HG02678 (cell line): Measurements from ENCODE around the gene PSMA7.

Source experiments
- ATAC-seq: cut with Tn5 transposase; IDR thresholded peaks from one replicate; pipeline ENCODE4 v1.9.1; 2021; ENCODE audit warnings: mild to moderate bottlenecking, moderate library complexity; ENCODE audit not compliant: unreplicated experiment

Gene PSMA7

DNA sequence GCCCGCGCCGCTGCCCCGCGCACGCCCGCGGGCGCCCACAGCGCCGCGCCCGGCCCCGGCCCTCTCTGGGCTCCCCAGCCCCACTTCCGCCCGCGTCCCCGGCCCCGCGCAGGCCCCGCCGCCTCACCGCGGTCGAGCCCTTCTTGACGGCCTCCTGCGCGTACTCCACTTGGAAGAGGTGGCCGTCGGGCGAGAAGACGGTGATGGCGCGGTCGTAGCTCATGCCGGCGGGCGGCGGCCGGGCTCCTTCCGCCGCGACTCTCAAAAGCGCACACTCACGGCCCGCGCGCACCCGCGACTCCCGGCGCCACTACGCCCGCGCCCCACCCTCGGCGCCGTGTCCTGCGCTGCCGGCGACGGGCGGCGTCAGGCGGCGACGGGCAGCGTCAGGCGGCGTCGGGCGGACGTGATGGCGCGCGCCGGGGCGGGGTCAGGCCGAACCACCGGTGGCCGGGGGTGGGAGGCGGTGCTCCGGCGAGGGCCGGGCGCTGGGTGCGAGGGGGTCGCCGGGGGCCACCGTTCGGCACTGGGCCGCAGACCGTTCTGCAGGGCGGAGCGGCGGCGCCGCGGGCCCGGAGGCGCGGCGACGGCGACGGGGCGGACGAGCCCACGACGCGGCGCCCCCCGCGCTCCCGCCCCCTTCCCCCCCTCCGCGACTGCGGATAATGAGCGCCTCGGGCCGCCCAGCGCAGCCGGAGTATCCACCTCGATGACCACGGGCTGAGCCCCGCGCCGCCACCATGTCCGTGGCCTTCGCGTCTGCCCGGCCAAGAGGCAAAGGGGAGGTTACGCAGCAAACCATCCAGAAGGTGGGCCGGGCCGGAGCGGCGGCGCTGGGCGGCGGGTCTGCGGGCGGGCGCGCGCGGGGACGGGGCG lies at the start of gene PSMA7, which contains the start of gene SS18L1:
Gene PSMA7 (minus strand): TSS at position 314 of the 876 bp plus-strand sequence. CDS start 91 bp downstream, at position 223.
Gene SS18L1 (plus strand): TSS at position 689 of the 876 bp plus-strand sequence. CDS start 52 bp downstream, at position 741.
- ATAC-seq = peak; percentile 84

DNA sequence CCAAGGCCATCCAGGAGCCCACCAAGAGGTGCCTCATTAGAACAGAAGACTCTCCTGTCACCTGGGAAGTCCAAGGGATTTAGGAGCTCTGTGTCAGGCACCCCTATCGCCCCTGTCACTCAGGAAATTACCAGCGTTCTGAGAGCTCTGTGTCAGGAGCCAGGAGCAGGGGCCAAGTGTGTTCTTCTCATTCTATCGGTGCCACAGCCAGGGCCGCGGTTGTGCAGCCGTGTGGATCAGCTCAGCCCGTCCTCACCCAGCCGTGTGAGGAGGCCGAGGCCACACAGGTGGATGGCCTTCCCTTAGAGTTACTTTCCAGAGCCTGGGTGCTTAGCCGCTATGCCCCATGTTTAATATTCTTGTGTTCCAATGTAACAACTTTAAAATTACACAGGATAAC lies 49.4 kb upstream of the PSMA7 start:
- ATAC-seq = no peak

DNA sequence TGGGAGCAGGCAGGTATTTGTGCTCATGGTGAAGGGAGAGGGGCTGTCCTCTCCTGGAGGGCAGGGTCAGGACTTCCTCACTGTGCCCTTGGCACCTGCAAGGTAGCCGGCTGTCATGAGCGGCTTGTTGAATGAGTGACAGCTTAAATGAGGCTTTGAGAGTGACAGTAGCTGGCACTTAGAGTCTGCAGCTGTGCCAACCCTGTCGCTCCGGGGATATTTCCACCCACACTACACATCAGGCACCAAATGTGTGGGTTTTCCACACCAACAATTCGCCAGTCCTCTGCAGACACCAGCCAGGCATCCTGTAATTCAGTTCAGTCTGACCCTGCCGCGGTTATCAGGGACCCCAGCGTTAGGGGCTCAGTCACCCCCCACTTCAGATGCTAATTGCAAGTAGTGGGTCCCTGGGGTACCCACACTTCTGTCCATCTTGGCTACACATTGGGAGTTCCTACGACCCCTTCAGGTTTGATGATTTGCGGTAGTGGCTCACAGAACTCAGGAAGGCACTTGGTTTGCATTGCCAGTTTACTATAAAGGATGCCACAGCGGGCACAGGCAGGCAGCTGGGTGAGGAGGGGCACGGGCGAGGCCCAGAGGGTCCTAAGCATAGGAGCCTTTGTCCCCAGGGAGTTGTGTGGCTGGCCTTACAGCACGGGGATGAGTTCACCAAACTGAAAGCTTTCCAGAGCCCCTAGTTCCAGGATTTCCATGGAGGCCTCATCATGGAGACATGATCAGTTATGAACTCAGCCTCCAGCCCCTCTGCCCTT lies 48.8 kb upstream of the PSMA7 start:
- no peak for ATAC-seq

DNA sequence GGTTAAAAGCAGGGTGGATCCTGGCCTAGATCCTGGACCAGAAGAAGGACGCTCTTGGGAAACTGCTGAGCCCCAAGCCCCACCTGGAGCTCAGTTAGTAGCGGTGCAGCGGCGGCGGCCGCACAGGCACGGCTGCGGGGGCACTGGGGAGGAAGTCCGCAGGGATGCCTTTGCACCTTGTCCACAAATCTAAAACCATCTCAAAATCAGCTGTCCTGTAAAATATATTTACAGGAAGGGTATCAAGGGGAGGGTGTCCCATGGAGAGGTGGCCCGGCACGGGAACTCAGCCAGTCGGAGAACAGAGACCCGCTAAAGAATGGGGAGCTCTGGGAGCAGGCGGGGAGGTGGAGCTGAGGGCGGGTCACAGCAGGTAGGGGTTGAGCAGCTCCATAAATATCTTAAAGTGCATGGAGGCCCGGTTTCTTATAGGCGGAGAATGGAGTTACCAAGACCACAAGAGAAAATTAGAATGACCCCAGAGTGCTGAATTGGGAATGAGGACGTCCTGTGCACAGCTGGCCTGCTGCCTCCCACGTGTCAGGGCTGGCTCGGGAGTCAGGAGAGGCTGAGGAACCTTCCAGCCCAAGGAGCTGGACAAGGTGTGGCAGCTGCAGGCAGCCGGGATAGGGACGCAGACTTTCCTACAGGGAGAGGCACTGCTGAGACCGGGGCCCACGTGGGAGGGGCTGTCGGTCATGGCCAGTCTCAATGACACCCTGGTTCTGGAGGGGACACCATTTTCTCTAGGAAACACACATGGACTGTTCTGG lies 47.6 kb upstream of the PSMA7 start:
- ATAC-seq = no peak

DNA sequence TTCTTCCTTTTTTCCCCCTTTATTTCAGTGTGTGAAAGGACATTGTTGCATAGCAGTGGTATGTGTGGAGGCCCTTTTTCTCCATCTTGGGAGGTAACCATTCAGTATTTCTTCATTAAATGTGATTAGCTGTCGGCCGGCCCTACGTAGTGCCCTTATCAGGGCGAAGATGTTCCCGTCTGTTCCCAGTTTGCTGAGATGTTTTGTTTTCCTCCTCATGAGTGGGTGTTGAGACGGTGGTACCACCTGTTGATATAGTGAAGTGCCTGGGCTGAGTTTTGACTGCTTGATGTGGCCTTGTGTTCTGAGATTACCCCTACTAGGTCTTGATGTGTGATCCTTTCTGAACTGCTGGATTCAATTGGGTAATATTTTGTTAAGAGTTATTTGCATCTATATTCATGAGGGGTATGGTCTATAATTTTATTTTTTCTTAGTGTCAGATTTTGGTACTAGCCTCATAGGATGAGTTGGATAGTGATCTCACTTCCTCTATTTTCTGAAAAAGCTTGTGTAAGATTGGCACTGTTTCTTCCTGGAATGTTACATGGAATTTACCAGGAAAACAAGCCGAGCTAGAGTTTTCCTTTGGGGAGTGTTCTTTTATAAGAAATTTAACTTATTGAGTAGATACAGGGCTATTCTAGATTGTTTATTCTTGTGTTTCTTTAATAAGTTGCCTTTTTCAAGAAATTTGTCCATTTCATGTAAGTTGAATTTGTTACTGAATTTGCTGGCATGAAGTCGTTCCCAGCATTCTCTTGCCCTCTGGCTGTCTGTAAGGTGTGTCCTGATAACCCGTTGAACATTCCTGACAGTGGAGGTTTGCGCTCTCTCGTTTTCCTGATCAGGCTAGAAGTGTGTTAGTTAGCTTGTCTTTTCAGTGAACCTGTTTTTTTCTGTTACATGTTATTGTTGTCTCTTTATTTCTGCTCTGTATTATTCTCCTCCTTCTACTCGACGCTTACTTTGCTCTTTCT lies 44.0 kb upstream of the PSMA7 start:
- no peak for ATAC-seq

DNA sequence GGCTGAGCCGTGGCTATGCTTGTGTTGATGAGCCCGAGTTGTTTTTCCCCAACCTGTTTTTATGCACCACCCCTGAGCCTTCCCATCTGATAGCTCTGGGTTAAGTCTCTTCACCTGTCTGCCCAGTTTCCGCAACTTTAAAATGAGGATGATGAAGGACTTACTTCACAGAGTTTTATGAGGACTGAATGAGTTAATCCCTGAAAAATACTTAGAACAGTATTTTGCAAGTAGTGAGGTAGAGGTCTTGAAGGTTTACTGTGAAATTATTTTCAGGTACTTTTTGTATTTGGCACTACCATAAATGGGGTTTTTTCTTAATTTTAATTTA lies 42.9 kb upstream of the PSMA7 start:
- no peak for ATAC-seq

DNA sequence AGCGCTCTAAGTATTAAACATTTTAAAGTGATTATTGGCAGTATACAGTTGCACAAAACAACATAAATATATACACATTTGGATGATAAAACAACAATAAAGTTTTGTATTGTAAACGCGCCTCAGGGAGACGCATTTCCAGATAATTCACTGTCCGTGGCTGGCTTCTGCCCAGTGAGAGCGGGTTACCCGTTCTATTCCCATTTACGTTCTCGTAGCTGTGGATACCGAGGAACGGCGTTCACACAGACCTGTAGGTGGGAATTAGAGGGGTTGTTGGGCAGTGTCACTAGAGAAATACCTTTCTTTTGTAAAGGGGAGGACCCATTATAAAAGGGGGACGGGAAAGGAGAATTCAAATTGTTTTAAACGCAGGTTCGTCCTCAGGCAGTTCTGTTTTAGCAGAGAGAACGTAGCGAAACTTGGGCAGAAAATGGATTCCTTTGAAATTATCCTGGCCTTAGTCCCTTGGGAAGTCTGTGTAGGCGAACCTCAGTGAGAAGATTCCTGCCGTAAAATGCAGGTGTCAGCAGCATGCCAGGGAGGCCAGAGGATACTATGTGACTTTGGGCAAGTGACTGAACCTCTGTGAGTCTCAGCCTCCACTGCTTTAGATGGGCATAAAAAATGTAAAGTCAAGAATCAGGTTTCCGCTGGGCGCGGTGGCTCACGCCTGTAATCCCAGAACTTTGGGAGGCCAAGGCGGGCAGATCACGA lies 40.4 kb upstream of the PSMA7 start:
- ATAC-seq = no peak

DNA sequence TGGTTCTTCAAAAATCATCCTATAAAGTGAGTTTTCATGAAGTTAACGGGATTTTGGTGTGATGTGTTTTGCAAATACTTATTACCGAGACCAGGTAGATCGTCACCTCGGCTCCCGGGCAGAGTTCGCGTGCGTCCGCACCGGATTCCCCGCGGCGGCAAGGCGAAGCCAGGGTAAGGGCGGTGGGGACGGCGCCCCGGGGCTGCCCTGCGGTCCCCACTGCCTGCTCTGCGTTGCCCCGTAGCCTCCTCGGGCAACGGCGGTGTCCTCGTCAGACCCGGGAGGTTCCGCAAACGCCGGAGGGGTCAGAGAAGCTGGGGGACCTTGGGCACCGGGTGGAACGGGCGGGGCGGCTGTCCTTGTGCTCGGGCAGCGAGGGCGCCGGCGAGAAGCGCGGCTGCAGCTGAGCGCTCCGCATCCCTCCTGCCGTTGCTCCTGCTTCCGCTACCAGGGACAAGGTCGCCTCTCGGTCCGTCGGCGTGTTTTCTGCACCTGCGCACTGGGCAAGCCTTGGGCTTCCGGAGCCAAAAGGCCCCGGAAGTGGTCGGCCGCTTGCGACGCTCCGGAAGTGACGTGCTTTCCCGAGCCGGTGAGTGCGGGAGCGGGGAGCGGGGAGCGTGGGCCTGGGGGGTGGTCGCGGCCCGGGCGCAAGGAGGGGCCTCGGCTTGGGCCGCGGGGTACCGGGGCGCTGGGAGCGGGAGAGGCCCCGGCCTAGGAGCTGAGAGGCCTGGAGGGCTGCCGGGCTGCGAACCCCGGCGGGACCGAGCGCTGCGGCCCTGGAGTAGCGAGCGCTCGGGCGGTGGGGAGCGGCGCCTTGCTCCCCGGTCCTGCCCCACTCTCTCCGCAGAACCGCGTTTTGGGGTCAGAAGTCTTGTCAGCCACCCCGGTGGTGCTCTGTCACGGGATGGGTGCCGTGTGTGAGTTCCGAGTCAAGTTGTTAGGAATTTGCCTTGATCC lies 39.6 kb upstream of the PSMA7 start, which contains the start of gene MTG2:
Gene MTG2 (plus strand): TSS at position 560 of the 957 bp plus-strand sequence. CDS start 10,393 bp downstream, outside the sequence.
- ATAC-seq = peak; percentile 95

DNA sequence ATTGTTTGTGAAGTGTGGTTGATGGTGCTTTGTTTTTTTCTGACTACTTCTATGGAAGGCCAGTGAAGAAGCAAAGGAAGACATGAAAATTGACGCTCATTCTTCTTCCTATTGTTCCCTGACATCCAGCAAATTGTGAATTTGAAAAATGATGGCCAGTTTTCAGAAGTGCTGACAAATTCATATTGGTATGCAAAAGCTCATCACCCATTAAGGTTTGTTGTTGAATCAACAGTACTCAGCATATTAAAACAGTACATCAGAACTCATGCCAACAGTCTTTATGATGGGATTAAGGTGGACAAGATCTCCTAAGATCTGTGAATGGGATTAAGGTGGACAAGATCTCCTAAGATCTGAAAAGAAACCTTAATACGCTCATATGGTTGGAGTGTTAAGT lies 38.6 kb upstream of the PSMA7 start:
- no peak for ATAC-seq

DNA sequence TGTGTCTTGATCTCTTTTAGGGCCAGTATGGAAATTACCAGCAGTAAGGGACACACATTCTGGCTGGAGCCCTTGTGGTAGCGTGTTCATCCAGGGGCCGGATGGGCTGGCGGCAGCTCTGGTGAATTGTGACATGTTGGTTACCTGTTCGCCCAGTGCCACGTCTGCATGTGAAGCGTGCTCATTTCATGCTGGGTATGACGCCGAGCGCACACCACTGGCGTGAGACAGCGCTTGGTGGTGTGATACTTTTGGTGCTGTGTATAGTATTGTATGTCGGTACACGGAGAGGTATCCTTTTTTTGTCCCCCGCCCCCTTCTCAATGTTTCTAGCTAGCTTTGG lies 35.9 kb upstream of the PSMA7 start:
- ATAC-seq = no peak

DNA sequence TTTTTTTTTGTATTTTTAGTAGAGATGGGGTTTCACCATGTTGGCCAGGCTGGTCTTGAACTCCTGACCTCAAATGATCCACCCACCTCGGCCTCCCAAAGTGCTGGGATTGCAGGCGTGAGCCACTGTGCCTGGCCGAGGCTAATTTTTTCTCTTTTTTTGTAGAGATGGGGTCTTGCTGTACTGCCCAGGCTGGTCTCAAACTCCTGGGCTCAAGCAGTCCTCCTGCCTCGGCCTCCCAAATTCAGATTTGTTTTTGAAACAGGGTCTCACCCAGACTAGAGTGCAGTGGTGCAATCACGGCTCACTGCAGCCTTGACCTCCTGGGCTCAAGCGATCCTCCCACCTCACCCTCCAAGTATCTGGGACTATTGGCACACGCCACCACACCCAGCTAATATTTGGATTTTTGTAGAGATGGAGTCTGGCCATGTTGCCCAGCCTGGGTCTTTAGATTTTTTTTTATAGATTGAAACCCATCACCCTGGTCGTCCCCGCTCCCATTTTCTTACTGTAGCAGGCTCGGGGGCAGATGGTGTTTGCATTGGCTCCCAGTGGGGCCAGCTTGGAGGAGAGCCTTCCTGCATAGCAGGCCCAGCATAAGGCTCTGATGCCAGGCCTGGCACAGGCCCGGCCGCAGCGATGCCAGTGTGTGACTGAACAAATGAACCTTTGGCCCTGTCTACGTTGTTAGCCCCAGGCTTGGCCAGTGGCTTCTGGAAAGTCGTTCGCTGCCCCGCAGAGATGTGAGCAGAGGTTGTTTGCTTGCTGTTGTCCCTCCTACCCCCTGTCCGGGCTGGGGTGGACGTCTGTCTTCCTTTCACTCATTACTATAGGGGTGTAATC lies 35.3 kb upstream of the PSMA7 start:
- no peak for ATAC-seq

DNA sequence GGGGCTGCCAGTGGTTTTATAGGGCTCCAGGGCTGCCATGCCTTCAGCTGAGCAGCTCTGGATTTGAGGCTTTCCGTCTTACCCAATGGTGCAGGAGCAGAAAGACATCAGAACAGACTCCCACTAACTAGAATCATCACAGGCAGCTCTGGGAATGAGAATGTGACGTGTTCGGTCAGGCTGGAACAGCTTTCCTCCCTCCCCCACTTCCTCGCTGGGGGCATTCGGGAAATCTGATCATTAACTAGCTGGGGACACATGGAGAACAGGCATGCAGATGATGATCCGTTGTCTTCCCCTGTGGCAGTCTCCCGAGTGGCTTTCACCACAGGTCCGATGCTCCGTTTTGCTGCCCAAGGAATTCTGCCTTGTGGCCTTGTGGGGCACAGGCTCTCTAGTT lies 34.1 kb upstream of the PSMA7 start:
- no peak for ATAC-seq

DNA sequence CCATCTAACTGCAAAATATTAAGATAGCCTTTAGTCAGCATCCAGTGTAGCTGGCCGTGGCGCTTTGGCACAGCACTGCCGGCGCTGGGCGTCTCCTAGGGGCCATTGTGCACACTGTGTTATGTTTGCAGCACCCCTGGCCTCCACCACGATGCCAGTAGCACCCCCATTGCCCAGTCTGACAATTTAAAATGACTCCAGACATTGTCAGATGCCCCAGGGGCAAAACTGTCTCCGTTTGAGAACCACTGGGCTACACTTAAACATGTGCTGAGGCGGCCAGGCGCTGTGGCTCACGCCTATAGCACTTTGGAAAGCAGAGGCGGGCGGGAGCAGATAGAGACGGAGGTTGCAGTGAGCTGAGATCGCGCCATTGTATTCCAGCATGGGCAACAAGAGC lies 33.7 kb upstream of the PSMA7 start:
- no peak for ATAC-seq

DNA sequence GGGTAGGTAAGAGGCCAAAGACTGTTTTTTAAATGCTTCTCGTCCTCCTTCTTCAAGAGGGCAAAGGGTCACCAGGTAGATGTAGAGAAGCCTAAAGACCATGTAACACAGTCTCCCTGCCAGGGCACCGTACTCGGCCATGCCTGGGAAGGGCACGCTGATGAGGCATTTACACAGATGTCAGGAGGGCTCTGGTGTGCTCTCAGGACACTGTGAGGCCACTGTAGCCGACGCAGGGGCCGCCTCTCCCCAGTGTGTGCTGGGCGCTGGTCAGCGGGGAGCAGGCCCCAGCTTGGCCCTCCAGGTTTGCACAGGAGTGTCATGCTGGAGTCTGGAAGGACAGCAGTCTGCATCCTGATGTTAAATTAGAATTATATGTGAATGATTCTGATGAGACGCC lies 32.5 kb upstream of the PSMA7 start:
- no peak for ATAC-seq

DNA sequence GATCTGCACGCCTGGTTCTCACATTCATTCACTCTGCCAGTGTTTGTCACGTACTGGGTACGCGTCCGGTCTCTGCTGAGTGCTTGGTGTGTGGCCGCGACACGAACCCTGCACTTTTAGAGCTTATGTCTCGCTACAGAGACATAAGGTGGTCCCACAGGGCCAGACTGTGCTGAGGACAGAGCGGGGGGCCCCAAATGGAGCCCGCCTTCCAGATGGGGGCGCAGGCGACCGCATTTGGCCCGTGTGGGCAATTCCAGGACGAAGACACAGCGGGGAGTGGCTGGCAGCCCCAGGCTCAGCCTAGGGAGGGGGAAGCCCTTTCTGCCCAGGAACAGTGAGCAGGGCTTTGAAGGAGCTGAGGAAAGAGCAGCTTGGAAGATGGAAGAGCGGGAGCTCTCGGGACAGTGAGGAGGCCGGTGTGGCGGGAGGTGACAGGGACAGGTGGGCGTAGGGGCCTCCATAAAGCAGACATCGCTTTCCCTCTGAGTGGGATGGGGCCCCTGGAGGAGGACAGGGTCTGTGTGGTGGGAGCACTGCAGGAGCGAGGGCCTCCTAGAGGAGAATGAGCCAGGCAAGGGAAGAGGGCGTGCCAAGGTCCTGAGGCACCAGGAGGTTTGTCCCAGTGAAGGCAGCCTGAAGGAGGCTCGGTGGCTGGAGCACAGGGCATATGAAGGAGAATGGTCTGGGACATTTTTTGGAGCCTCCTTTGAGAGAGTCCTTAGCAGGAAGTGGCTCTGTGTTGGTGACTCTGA lies 31.9 kb upstream of the PSMA7 start:
- no peak for ATAC-seq

DNA sequence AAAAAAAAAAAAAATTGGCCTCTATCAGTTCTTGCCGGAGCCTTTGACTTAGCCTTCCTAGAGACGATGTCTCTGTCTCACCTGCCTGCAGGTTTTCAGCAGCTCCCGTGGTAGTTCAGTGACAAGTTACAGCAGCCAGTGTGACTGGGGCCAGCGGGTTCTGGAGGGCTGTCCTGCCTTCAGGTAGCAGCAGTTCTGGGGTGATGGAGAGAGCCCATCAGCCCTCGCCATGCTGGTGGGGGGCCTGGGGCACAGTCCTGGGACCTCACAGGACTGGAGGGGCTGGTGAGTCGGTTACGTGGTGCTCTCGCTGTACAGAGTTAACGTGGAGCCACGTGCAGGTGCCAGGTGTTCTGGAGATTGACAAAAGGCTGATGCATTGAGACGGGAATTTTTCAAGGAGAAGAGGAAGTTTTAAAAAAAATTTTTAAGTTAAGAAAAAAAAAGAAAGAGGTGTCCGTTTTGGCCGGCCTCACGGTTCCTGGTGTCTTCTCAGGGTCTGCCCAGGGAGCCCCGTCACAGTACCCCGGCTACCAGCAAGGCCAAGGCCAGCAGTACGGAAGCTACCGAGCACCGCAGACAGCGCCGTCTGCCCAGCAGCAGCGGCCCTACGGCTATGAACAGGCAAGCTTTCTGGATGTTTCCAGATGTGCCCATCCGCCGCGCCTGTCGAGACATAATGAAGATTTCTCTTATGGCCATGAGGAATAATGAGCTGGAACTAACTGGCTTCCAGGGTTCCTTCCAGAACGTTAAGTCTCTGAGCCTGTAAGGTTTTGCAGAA lies 31.0 kb upstream of the PSMA7 start:
- ATAC-seq = no peak
